GM12891 (cell line): ENCODE data around the gene TPD52L2.

Experiments used
- PAX5 ChIP-seq: IDR thresholded peaks from 2 replicates; pipeline ENCODE4 v1.6.1; 2011; ENCODE audit warnings: low read length, moderate library complexity, mild to moderate bottlenecking; ENCODE audit not compliant: insufficient read depth, severe bottlenecking
- POLR2A ChIP-seq: IDR thresholded peaks from 2 replicates; pipeline ENCODE4 v1.6.1; 2011; ENCODE audit warnings: low read depth, low read length, control low read depth
- POLR2AphosphoS5 ChIP-seq: IDR thresholded peaks from 2 replicates; pipeline ENCODE4 v1.6.1; 2011; ENCODE audit warnings: low read depth, low read length, control low read depth
- POU2F2 ChIP-seq: IDR thresholded peaks from 2 replicates; pipeline ENCODE4 v1.6.1; 2011; ENCODE audit warnings: low read depth, mild to moderate bottlenecking, control low read depth, low read length, moderate library complexity
- TAF1 ChIP-seq: IDR thresholded peaks from 2 replicates; pipeline ENCODE4 v1.6.1; 2011; ENCODE audit warnings: low read depth, low read length, control low read depth

- TF ChIP-seq POLR2A: no peak
- no peak for TF ChIP-seq PAX5
- no peak for TF ChIP-seq POLR2AphosphoS5
- no peak for TF ChIP-seq TAF1
- no peak for TF ChIP-seq POU2F2
Measured at GRCh38 chr20:63842258-63842657, 22.8 kb upstream of the TPD52L2 start.
